Muscle of leg (tissue), 9 donors: ENCODE data around the gene GYPA. TPM values are rescaled to one million over a fixed set of nuclear protein-coding genes. Genes with fewer than 3 reads are reported as not detected.

ENCODE experiments used
- polyA plus RNA-seq, 8 donors: library from polyadenylated mRNA; unstranded; fragments of 120-200 nt; gene quantifications; one replicate each; pipeline versions ENCODE4 v1.2.1 to v1.2.3, GENCODE V29; 2013; ENCODE audit warnings: inconsistent platforms in 1 of 8, low replicate concordance in 1 of 8; ENCODE audit not compliant: insufficient read length in 8 of 8, insufficient read depth in 1 of 8
- total RNA-seq: library from RNA; stranded (reverse); fragments of 120-200 nt; gene quantifications from one replicate; pipeline ENCODE4 v1.2.4, GENCODE V29; 2013

The GYPA gene
- total and polyA plus RNA-seq, 9 donors = 2.8 to 8.1 (median 4.5) TPM

Other genes with a start within 250 kb of the GYPA start
- 1.2 TPM for gene GYPE, start 235.2 kb downstream of the GYPA start, total RNA-seq
- 1 to 10 TPM; 1.1 to 2.2 (median 1.8) TPM for gene GYPE, start 235.2 kb downstream of the GYPA start, polyA plus RNA-seq
- gene GYPB, start 121.3 kb downstream of the GYPA start, total RNA-seq = 5.3 TPM
- gene GYPB, start 121.3 kb downstream of the GYPA start, polyA plus RNA-seq = 1 to 10 TPM; 1.2 to 5.6 (median 2.7) TPM